WI38 (cell line): ENCODE results near the gene KCNG2.

Experiments
- H3K4me3 ChIP-seq: 2 replicates; pipeline ENCODE4 v1.5.1; 2011; ENCODE audit warnings: low read depth, mild to moderate bottlenecking, control low read depth, low read length
- CTCF ChIP-seq: IDR thresholded peaks from 2 replicates; pipeline ENCODE4 v1.5.1; 2012; ENCODE audit warnings: low read depth, mild to moderate bottlenecking, control low read depth, low read length

Gene KCNG2

GRCh38 chr18:79945118-79946042 is 147.6 kb downstream of the KCNG2 start:
- H3K4me3 ChIP-seq = no peak overlapping the region
- TF ChIP-seq CTCF = no peak

- no peak for TF ChIP-seq CTCF
- H3K4me3 ChIP-seq = no peak overlapping the region
Measured at GRCh38 chr18:79947054-79947755, 149.5 kb downstream of the KCNG2 start.

GRCh38 chr18:79947881-79948610 is 150.3 kb downstream of the KCNG2 start:
- no peak for TF ChIP-seq CTCF
- no peak overlapping the region for H3K4me3 ChIP-seq

GRCh38 chr18:79948719-79949411 is 151.1 kb downstream of the KCNG2 start:
- no peak overlapping the region for H3K4me3 ChIP-seq
- TF ChIP-seq CTCF = no peak
